GM19025 (cell line): Measurements from ENCODE around the gene TMEM198.
A peak's percentile ranks its signal among the peaks of the same experiment; 100 is the strongest.

Source experiments
- ATAC-seq: cut with Tn5 transposase; IDR thresholded peaks from one replicate; pipeline ENCODE4 v1.9.1; 2021; ENCODE audit warnings: mild to moderate bottlenecking, low read depth, moderate library complexity; ENCODE audit not compliant: unreplicated experiment

Gene TMEM198

DNA sequence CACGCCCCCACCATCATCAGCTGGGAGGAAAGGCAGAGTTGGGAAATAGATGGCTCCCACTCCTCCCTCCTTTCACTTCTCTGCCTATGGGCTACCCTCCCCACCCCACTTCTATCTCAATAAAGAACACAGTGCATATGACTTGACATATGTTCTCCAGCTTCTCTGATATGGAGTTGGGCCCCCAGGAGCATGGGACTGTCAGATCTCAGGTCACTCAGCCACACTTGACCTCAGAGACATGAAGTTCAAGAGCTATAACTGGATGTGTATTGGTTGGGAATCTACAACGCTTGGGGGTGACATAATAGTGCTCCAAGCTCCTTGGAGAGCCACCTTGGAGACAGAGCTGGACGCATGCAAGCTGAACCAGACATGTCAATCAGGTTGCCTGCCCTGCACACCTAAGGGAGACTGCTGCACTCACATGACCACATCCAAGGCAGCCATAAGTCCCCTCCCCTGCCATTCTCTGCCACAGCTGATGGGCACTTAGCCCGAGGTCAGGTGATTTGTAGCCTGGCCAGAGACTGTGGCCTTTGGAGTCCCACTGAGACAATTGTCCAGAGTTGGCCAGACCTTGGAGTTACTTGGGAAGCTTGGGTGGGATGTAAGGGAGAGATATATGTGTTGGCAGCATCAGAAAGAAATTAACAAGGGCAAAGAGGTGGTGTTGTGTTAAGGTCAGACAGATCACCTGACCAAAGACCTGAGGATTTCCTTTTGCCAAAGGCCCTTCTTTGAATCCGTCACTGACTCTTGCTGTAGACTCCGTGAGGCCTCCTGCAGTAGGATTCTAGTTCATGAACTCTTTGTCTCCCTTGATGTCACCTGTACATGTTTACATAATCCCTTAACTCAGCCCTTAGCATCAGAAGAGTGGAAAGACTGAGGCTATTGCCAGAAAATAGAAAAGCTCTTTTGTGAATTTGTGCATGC lies 32.0 kb downstream of the TMEM198 start:
- no peak for ATAC-seq

DNA sequence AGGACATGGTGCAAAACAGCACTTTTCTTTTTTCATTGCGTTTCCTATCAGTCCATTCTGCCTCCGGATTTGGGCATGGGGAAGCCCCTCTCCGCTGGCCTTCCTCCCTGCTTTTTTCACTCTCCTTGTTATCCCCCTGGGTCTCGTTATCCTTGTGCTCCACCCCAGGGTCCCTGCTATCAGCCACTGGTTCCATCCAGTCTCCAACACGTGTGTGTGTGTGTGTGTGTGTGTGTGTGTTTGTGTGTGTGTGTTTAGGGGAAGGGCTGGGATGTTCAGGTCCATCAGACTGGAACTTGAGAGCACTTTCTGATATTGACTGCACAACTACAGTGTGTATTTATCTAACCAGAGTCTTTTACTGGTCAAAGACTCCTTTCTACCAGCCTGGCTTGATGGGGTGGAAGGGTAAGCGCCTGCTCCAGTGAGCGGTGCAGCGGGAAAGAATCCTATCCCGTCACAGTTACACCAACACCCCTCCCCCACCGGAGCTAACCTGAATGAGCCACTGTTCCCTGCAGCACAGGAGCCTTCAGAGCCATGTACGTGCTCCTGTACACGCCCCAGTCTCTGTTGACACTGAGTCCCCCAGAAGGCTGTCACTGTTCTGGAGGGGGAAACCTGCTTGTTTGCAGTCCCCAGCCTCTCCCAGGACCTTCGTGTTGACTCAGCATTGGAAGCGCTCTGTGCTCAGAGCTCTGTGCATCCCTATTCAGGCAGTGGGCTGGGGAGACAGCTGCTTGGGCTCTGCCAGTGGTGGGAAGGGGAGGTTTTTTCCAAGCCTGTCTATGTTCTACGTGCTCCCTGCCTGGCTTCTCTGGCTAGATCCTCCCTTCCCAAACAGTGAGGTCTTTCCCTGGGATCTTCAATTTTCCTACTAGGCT lies 32.9 kb downstream of the TMEM198 start:
- no peak for ATAC-seq

- ATAC-seq: no peak
Observed at GRCh38 chr2:219578811-219579613, 35.2 kb downstream of the TMEM198 start.

DNA sequence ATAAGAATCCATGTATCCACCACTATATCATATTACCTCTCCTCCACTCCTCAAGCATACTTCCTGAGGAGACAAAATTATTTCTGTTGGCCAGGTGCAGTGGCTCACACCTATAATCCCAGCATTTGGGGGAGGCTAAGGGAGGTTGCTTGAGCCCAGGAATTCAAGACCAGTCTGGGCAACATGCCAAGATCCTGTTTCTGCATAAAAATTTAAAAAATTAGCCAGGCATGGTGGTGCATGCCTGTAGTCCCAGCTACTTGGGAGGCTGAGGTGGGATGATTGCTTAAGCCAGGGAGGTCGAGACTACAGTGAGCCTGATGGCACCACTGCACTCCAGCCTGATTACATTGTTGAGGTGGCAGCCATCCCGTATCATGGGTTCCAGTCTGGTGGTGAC lies 37.5 kb downstream of the TMEM198 start:
- ATAC-seq: no peak

- no peak for ATAC-seq
Observed at GRCh38 chr2:219591091-219591490, 47.3 kb downstream of the TMEM198 start.

GRCh38 chr2:219592736-219593135 lies 48.9 kb downstream of the TMEM198 start:
- no peak for ATAC-seq

GRCh38 chr2:219593154-219593553 lies 49.3 kb downstream of the TMEM198 start:
- ATAC-seq: no peak

- ATAC-seq: no peak
Observed at GRCh38 chr2:219595256-219595655, 51.4 kb downstream of the TMEM198 start.

DNA sequence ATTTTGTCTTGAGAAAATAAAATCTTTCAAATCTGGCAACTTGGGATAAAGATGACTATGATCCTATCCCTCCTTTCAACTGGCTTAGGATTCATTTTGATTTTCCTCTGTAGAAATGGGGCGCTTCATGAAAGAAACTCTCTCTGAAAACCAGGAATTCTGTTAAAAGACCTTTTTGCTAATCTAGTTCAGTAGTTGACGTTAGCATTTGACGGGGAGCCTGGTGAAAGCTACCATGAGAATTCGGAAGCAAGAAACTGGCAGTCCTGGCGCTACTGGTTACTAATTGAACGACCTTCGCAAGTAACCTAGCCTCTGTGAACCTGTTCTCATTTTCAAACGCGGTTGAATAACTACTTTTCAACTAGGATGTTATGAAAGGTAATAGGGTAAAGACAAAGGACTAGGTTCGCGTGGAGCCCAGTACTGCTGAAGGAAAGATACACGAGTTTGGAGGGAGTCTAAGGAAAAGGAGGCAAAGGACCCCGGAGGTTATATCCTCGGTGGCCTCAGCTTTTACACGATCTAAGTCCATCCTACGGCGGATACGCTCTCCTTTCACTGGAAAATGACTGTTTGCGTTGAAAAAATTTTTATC lies 53.2 kb downstream of the TMEM198 start:
- ATAC-seq: no peak

DNA sequence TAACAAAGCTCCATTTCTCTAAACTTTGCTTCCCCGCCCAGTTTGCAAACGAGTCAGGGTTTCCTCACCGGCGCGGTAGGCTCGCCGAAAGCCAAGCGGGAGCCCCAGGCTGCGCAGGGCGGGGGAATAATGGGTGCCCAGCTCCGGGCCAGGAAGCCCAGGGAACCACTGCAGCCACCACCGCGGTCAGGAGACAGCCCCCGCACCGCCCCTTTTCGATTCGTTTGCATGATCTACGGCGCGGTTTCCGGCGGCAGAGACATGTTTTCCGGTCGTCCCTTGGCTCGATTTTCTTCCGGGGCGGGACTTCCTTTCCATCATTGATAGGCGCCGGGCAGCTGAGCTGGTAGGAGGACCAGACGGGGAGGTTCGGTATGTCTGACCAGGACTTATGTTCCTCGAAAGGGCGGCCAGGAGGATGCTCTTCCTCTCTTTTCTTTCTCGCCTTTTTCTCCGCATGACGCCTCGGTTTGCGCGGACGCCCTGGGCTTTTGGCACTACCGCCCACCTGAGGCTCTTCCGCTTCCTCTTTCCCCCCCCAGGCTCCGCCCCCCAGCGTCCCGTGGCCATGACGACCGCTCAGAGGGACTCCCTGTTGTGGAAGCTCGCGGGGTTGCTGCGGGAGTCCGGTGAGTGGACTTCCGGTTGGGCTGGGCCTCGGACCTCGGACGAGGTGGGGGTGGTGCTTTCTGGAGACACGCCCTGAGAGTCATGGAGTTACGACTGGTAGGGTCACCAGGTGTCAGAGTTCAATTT lies 53.9 kb downstream of the TMEM198 start, which contains the start of gene STK11IP:
STK11IP (plus strand) TSS at position 306 of the 756 bp plus-strand sequence; CDS start at position 569, 263 bp downstream.
- peak; percentile 89 for ATAC-seq

- no peak for ATAC-seq
Observed at GRCh38 chr2:219598308-219599078, 54.7 kb downstream of the TMEM198 start.
